ENCODE results near the gene CLCF1.

Gene CLCF1

GRCh38 chr11:67374571-67375281, 1.3 kb upstream of the CLCF1 start:
- DNase-seq (ENCODE audit: low spot score): peak; percentile 31

- peak; percentile 95 for DNase-seq (ENCODE audit: low spot score)
Measured at GRCh38 chr11:67373648-67374570, 511 bp upstream of the CLCF1 start.

- DNase-seq (ENCODE audit: low spot score): peak; percentile 26
Measured at GRCh38 chr11:67372321-67372992, 941 bp downstream of the CLCF1 start.

GRCh38 chr11:67371911-67372320, 1.5 kb downstream of the CLCF1 start:
- DNase-seq (ENCODE audit: low spot score): no peak

- DNase-seq (ENCODE audit: low spot score): peak; percentile 75
Measured at GRCh38 chr11:67371189-67371910, 2.0 kb downstream of the CLCF1 start.

GRCh38 chr11:67370351-67371076, 2.9 kb downstream of the CLCF1 start:
- DNase-seq (ENCODE audit: low spot score): no peak

GRCh38 chr11:67369801-67370284, 3.6 kb downstream of the CLCF1 start:
- no peak for DNase-seq (ENCODE audit: low spot score)

- no peak for DNase-seq (ENCODE audit: low spot score)
Measured at GRCh38 chr11:67369275-67369674, 4.1 kb downstream of the CLCF1 start.

GRCh38 chr11:67368621-67369020, 4.8 kb downstream of the CLCF1 start:
- DNase-seq (ENCODE audit: low spot score): no peak

- DNase-seq (ENCODE audit: low spot score): no peak
Measured at GRCh38 chr11:67367761-67368227, 5.6 kb downstream of the CLCF1 start.

GRCh38 chr11:67366961-67367760, 6.2 kb downstream of the CLCF1 start:
- DNase-seq (ENCODE audit: low spot score): no peak

- no peak for DNase-seq (ENCODE audit: low spot score)
Measured at GRCh38 chr11:67366546-67366945, 6.9 kb downstream of the CLCF1 start.

GRCh38 chr11:67365736-67366444, 7.5 kb downstream of the CLCF1 start:
- no peak for DNase-seq (ENCODE audit: low spot score)

GRCh38 chr11:67364783-67365722, 8.3 kb downstream of the CLCF1 start:
- no peak for DNase-seq (ENCODE audit: low spot score)

GRCh38 chr11:67364169-67364568, 9.2 kb downstream of the CLCF1 start:
- DNase-seq (ENCODE audit: low spot score): no peak

GRCh38 chr11:67357831-67358670, 15.3 kb downstream of the CLCF1 start:
- DNase-seq (ENCODE audit: low spot score): peak; percentile 46

- peak; percentile 67 for DNase-seq (ENCODE audit: low spot score)
Measured at GRCh38 chr11:67356864-67357561, 16.4 kb downstream of the CLCF1 start.
